Measurements from ENCODE around the gene MLLT3. TPM values are rescaled to one million over a fixed set of nuclear protein-coding genes. Genes with fewer than 3 reads are reported as not detected.

Gene MLLT3
- total and polyA plus RNA-seq, 2 of the 13 experiments (the other 11 are each of a cell fraction or from before 2014, with no cell fraction given) = 12.3 to 12.6 TPM

DNA sequence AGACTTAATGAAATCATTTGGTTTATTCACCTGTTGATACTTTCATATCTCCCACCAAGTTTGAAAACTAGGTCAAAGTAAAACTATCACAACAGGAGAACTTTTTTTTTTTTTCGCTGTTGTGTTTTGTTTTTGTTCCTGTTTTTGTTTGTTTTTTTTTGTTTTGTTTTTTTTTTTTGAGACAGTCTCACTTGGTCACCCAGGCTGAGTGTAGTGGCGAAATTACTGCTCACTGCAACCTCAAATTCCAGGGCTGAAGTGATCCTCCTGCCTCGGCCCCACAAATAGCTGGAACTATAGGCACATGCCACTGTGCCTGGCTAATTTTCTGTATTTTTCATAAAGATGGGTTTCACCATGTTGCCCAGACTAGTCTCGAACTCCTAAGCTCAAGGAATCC is 49.3 kb downstream of the MLLT3 start:
- Histone ChIP-seq H2AFZ (ENCODE audit: low read length) (no peak overlapping the region), H4K20me1 (ENCODE audit: insufficient read depth, low read length) (no peaks in the 10 kb centered on the region), H3K27ac (ENCODE audit: extremely low read length, insufficient read depth, low read length) (no peak overlapping the region), H3K27me3 (ENCODE audit: control insufficient read depth in 1 of 2, insufficient read depth in 2 of 2, low read length in 2 of 2) (no peaks in the 10 kb centered on the region), H3K9me3 (ENCODE audit: low read length) (no peaks in the 10 kb centered on the region), H3K9ac (ENCODE audit: insufficient read depth, low read depth, low read length) (no peak overlapping the region), H3K79me2 (ENCODE audit: insufficient read depth, low read length) (no peaks in the 10 kb centered on the region), H3K4me2 (ENCODE audit: low read depth, low read length) (no peak overlapping the region), H3K4me1 (ENCODE audit: insufficient read depth, low read length) (peaks cover 32% of the 10 kb centered on the region), H3K36me3 (replicated peaks in 1 of 2; ENCODE audit: control insufficient read depth in 1 of 2, insufficient read depth in 2 of 2, low read length in 2 of 2) (no peaks in the 10 kb centered on the region), H3K4me3 (replicated peaks in 1 of 3; ENCODE audit: insufficient read depth in 1 of 3, low read depth in 2 of 3, low read length in 3 of 3) (no peak overlapping the region)
- TF ChIP-seq EHMT2 (IDR thresholded peaks at IDR 0.05; ENCODE audit: borderline replicate concordance, low read depth, low read length) (no peak), NBN (conservative IDR thresholded peaks at IDR 0.05) (no peak), ZNF441 (CRISPR knock-in tag; IDR thresholded peaks at IDR 0.05; ENCODE audit: borderline replicate concordance) (no peak), MXD4 (CRISPR knock-in tag; IDR thresholded peaks at IDR 0.05) (no peak), CEBPB (IDR thresholded peaks at IDR 0.05; ENCODE audit: borderline replicate concordance, low read depth, low read length) (no peak), HCFC1 (IDR thresholded peaks at IDR 0.05; ENCODE audit: low read depth, low read length) (no peak), MTERF4 (CRISPR knock-in tag; IDR thresholded peaks at IDR 0.05) (no peak), RFX5 (IDR thresholded peaks at IDR 0.05; ENCODE audit: low read depth, low read length) (no peak), ZNF567 (CRISPR knock-in tag; IDR thresholded peaks at IDR 0.05; ENCODE audit: borderline replicate concordance) (no peak), ZNF317 (CRISPR knock-in tag; IDR thresholded peaks at IDR 0.05) (no peak), ZNF569 (CRISPR knock-in tag; IDR thresholded peaks at IDR 0.05; ENCODE audit: borderline replicate concordance) (no peak), NAIF1 (CRISPR knock-in tag; IDR thresholded peaks at IDR 0.05; ENCODE audit: borderline replicate concordance) (no peak)
- TF ChIP-seq, protein P1, sequence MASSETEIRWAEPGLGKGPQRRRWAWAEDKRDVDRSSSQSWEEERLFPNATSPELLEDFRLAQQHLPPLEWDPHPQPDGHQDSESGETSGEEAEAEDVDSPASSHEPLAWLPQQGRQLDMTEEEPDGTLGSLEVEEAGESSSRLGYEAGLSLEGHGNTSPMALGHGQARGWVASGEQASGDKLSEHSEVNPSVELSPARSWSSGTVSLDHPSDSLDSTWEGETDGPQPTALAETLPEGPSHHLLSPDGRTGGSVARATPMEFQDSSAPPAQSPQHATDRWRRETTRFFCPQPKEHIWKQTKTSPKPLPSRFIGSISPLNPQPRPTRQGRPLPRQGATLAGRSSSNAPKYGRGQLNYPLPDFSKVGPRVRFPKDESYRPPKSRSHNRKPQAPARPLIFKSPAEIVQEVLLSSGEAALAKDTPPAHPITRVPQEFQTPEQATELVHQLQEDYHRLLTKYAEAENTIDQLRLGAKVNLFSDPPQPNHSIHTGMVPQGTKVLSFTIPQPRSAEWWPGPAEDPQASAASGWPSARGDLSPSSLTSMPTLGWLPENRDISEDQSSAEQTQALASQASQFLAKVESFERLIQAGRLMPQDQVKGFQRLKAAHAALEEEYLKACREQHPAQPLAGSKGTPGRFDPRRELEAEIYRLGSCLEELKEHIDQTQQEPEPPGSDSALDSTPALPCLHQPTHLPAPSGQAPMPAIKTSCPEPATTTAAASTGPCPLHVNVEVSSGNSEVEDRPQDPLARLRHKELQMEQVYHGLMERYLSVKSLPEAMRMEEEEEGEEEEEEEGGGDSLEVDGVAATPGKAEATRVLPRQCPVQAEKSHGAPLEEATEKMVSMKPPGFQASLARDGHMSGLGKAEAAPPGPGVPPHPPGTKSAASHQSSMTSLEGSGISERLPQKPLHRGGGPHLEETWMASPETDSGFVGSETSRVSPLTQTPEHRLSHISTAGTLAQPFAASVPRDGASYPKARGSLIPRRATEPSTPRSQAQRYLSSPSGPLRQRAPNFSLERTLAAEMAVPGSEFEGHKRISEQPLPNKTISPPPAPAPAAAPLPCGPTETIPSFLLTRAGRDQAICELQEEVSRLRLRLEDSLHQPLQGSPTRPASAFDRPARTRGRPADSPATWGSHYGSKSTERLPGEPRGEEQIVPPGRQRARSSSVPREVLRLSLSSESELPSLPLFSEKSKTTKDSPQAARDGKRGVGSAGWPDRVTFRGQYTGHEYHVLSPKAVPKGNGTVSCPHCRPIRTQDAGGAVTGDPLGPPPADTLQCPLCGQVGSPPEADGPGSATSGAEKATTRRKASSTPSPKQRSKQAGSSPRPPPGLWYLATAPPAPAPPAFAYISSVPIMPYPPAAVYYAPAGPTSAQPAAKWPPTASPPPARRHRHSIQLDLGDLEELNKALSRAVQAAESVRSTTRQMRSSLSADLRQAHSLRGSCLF (CRISPR knock-in tag; IDR thresholded peaks at IDR 0.05; ENCODE audit: borderline replicate concordance) = no peak
- in situ Hi-C loops (cut with HindIII; ENCODE audit: extremely low pct_ligation_motif_present, low pct_unique_long_range_greater_than_20kb) = no loop called here
- FAIRE-seq = no peak
- DNase-seq (ENCODE audit: low spot score) = no peak
- intact Hi-C loops (cut with micrococcal nuclease; ENCODE audit: unreplicated experiment) = loop anchor here (5.0 kb wide), 1 partner anchor 39 kb away; no protein-coding TSS in a partner anchor
- ATAC-seq = no peak
- 52% methylated on average over 4 of the region's 4 CpGs for WGBS (ENCODE audit: low lambda C conversion rate)
- ChIA-PET POLR2A (no interaction called here), CTCF (ENCODE audit: low intra/inter-chr PET ratio, low total read pairs) (no interaction called here)
- no TSS peak for BruUV-seq (replicated peaks)

All from HepG2 (cell line).